NCI-H146 (cell line): Measurements from ENCODE around the gene TMEM156.
"Not testable (repeated sequence)": the region's sequence is repeated elsewhere in the genome, so short reads cannot be mapped to it uniquely, and the experiment has no call there.

Source experiments
- DNase-seq: peaks from one replicate; lab custom pipeline; 2025; lab: John Stamatoyannopoulos, UW

TMEM156 gene

DNA sequence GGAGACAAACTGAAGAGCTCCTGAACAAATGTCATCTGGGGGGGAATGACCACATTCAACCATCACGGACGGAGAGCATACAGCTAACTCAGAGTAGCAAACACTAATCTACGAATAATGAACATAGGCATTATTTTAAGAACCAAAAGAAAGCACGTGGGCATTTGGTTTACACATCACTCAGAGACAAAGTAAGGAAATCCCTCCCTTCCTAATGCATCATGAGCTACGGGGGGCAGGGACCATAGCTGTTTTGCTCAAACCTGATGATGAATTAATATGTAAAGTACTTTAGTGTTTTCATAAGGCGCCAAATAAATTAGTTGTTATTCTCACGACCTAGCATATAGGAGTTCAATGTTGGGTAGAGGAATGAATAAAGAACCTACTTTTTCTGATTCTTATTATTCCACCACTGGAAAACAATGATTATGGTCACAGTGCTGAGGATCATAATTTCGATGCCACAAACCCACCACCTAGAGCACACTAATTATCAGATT lies 11.7 kb upstream of the TMEM156 start:
- DNase-seq, result no peak

DNA sequence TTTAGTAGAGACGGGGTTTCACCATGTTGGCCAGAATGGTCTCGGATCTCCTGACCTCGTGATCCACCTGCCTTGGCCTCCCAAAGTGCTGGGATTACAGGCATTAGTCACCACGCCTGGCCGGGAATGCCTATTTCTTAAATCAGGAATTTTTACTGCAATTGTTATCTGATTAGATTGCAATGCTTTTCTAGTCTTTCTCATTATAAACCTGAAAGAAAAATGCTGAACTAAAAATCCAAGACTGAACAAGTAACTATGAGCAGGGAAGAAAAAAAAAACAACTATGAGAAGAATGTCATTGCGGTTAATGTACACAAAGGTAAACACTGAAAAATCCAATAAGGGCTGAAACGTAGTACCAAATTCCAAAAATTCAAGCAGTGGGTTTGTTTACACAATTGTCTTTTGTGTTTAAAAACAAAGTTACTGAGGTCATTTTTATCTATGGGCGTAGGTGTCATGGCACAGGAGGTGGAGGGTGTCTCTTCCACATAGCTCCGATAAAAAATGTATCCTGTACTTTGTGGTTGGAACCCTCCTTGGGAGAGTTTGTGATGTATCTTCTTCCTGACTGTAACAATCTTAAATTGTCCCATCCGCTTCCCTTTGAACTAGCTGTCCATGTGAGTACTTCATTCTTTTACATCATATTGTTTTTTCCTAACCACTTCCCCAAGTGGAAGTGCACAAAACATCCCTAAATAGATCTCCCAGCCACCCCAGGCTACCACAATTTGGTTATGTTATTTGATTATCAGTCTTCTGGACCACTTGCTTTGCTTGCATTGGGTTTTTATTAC lies 11.1 kb upstream of the TMEM156 start:
- no peak for DNase-seq

DNA sequence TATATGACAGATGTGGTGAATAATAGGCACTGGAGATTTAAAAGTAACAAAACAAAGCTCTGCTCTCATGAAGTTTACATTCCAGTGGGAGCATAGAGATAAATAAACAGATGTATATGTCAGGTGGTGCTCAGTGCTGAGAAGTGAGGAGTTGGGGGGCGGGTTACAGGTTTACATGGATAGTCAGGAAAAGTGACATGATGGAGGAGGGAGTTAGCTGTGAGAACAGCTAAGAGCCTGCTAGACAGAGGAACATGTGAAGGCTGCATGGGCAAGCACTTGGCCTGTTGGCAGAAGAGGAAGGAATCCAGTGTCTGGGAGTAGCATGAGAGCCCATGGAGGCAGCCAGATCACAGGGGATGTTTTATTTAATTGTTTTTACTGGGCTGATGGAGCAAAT lies 10.2 kb upstream of the TMEM156 start:
- no peak for DNase-seq

DNA sequence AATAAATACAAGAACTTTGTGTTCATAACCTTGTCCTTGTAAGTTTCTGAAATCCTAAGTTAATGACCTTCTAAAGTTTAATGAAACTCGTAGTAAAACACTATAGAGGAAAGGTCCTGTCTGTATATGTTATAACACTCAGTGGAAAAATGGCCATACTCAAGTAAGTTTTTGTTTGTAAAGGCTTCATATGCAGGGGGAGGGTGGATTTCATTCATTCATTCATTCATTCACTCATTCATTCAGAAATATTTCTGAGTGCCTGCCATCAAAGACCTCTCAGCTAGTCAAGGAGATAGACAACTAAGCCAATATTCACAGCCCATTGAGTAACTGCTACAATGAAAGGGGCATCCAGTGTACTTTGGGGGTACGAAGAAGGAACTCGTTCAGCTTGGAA lies 6.9 kb upstream of the TMEM156 start:
- DNase-seq, result no peak

DNA sequence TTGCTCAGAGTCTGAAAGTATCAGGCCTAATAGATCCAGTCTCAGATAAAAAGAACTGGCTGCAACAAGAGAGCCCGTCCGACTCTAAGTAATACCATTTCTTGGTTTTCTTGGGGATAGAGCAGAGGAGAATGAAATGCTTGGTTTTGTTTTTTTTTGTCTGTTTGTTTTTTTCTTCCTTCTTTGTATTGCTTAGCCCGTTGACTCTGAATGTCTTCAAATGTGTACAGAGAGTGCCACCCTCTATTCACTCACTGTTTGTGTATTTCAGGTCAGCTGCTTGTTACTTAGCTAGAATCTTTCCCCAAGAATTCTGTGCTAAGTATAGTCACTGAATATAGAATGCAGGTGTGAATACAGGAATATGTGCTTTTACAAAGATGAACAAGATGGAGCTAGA lies 5.7 kb upstream of the TMEM156 start:
- DNase-seq, result no peak

DNA sequence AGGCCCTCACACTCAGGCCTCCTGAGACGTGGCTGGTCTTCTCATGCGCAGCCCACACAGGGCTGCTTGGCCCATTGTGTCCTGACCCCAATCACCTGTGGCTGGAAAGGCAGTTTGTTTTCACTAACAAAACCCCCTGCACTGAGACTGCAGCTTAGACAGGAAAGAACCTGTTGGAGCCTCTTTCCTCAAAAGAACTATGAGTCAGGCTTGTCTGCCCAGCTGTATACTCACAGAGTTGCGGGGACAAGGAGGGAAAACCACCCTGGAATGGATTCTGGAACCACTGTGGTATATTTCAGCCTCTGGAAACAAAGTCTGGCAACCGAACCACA lies 5.2 kb upstream of the TMEM156 start:
- DNase-seq, result no peak

DNA sequence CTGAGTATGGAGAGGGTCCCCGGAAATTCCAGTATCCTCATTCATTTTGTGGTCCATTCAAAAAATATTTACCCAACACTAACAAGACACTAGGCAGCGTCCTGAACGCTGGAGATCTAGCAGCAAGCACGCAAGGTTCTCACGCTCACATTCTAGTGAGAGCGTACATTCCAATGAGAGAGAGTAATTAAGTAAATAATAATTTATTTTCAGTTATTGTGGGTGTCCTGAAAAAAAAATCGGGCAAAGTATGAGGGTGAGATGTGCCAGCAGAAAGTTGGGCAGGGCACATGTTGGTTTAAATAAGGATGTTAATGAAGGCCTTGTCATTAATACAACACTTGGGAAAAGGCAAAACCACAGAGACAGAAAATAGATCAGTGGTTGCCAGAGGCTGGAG lies 4.0 kb upstream of the TMEM156 start:
- no peak for DNase-seq

DNA sequence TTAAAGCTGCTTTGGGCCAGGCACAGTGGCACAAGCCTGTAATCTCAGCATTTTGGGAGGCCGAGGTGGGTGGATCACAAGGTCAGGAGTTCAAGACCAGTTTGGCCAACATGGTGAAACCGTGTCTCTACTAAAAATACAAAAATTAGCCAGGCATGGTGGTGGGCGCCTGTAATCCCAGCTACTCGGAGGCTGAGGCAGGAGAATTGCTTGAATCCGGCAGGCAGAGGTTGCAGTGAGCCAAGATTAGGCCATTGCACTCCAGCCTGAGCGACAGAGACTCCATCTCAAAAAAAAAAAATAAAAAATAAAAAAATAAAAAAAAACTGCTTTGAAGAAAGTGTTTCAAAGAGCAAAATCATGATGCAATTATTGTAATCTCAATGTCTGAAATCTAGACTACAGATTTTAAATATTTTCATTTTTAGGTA lies 604 bp downstream of the TMEM156 start:
- not testable (repeated sequence) for DNase-seq

DNA sequence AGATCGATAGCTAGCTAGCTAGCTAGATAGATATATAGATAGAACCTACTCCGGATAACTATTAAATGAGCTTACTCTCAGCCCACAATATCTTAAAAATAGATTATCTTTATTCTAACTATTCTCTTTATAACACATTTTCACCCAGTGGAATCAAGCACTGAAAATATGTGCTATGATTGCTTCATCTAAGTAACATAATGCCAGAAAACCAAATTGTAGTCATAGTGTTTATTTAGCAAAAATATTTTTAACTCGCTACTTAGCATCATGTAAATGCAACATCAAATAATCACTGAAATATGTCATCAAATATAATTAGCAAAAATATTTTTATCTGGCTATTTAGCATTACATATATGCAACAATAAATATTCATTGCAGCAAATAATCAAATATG lies 1.5 kb downstream of the TMEM156 start:
- no peak for DNase-seq

DNA sequence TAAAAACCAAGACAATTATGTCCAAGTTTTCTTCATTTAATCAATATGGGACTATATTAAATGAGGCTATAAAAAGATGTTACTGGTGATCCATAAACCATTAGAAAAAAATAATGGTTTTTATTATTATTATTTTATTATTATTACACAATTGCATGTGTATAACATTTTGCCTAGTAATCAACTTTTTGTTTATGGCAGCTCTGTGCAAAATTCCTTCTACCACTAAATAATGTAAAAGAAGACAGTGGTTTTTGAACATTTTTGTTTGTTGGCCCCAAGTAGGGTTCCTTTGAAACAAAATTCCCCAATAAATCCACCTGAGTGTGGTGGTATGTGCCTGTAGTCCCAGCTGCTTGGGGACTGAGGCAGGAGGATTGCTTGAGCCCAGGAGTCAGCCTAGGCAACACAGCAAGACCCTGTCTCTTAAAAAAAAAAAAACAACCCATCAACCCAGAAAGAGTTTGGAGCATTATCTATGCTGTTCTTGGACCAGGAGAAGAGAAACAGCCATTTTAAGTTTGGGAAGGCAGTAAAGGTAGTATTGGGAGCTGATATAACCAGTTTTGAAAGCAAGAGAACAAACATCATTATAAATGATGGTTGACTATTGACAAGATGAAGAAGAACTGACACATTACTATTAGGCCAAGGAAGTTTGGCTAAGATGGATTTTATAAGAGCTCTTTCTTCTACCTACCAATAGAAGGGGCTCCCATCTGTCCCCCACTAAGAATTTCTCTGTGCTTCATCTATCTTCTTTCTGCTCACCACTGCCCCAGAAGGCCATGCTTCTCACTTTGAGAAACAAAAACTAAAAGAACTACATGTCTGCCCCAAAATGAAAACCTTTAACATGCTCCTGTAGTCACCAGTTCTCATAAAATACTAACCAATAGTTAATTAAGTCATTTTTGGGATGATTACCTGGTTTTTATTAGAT lies 2.2 kb downstream of the TMEM156 start:
- DNase-seq, result no peak

DNA sequence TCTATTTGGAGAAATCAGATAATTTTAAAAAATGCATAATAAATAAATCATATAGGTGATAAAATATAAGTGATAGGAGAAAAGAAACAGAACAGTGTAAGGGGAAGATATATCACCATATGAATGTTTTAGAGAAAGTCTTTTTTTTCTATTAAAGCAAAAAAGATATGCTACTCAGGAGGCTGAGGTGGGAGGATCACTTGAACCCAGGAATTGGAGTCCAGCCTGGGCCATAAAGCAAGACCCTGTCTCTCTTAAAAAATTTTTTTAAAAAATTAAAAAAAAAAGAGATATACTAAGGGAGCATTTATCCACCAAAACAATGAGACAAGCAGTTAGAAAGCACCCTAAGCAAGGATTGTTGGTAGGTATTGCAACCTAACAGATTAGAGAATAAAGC lies 6.1 kb downstream of the TMEM156 start:
- no peak for DNase-seq

DNA sequence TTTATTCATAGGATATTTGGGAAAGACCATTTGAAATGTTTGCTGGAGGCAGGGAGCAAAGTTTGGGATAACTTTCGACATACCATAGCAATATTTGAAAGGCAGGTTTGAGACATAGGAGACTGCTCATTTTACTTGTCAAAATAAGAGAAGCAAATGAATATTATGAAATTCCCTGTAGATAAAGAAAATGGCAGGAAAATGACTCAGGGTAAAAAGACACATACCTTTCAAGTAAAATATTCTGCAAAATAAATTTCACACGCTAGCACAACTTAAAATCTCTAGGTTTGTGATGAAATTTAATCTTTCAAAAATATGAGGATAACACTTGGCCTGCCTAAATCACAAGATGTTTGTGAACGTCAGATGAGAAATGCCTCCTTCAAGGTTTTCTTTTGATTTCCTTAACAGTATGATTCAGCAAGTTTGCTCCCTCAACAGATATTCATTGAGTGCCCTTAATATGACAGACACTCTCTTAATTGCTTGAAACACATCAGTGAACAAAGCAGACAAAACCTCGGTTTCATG lies 6.6 kb downstream of the TMEM156 start:
- DNase-seq, result no peak

DNA sequence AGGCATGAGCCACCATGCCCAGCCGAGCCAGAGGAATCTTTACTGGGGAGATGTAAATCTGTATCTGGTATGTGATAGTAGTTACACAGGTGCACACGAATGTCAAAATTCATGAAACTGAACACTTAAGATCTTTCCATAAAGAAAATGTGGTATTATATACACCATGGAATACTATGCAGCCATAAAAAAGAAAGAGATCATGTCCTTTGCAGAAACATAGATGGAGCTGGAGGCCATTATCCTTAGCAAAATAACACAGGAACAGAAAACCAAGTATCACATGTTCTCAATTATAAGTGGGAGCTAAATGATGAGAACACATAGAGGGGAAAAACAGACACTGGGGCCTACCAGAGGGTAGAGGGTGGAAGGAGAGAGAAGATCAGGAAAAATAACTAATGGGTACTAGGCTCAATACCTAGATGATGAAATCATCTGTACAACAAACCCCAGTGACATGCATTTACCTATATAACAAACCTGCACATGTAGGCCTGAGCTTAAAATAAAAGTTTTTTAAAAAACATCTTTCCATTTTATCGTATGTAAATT lies 7.8 kb downstream of the TMEM156 start:
- no peak for DNase-seq

DNA sequence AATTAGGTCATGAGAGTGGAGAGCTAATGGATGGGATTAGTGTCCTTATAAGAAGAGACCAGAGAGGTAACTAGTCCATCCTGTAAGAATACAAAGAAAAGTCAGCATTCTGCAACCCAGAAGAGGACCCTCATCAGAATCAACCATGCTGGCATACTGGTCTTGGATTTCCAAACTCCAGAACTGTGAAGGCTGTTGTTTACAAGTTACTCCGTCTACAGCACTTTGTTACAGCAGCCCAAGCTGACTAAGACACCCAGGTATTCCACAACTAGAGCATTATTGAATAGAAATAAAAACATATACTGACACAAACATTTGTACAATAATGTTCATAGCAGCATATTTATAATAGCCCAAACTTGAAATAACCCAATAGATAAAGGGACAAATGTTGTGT lies 9.2 kb downstream of the TMEM156 start:
- DNase-seq, result no peak

DNA sequence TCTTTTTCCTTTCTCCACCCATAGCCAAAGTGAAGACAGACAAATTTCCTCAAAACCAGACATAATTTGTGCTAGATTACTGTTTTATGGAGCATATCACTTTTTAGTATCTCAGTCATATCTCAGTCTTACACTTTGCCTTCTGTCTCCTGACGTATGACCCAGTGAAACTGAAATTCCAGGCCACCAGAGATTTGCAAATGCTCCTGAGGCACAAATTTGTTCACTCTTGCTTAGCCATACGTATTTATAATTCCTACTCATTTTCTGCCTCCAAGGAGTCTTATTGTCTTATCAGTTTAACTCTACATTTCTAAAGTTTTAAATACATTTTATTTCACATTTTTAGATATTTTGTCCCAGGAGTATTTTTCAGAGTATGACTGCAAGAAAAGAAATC lies 10.0 kb downstream of the TMEM156 start:
- no peak for DNase-seq

DNA sequence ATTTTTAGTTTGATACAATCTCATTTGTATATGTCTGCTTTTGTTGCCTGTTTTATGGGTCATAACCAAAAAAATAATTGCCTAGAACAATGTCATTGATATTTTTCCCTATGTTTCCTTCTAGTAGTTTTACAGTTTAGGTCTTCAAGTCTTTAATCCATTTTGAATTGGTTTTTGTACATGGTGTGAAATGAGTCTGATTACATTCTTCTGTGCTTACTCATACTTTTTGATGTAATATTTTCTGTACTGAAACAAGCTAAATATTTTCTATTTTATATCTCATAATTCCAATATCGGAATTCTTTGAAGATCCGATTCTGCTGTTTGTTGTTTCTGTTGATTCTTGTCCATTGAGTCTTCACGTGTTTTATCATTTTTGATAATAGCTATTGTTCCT lies 10.6 kb downstream of the TMEM156 start:
- no peak for DNase-seq

DNA sequence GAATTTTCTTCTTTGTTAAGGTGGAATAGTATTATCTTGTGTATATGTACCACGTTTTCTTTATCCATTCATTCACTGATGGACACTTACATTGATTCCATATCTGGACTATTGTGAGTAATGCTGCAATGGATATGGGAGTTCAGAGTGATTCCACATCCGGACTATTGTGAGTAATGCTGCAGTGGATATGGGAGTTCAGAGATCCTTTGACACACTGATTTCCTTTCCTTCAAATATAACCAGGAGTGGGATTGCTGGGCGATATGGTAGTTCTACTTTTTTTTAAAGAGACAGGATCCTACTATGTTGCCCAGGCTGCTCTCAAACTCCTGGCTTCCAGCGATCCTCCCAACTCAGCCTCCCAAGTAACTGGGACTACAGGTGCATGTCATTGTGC lies 12.1 kb downstream of the TMEM156 start:
- no peak for DNase-seq

DNA sequence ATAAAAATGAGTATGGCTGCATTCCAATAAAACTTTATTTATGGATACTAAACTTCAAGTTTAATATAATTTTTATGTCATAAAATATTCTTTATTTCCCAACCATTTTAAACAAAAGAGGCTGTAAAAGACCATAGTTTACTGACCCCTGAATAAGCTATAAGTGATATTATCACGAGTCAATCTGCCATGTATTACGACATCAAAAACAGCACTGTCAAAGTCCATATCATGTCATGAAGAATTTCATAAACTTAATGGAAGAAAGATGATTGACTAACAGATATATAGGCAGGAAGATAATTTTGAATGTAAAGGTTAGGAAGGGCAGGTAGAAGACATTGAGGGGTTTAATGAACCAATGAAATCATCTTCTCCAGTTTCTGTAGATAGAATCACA lies 18.2 kb downstream of the TMEM156 start:
- DNase-seq, result no peak

DNA sequence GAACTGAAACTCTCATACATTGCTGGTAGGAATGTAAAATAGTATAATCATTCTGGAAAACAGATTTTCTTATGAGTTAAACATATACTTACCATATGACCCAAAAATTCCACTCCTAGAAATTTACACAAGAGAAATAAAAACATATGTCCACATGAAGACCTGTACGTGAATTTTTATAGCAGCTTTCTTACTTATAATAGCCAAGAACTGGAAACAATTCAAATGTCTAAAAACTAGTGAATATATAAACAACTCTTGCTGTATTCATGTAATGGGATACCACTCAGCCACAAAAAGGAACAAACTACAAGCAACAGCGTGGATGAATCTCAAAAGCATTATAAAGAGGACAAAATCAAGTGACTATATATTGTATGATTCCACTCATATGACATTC lies 27.5 kb downstream of the TMEM156 start:
- DNase-seq, result no peak

DNA sequence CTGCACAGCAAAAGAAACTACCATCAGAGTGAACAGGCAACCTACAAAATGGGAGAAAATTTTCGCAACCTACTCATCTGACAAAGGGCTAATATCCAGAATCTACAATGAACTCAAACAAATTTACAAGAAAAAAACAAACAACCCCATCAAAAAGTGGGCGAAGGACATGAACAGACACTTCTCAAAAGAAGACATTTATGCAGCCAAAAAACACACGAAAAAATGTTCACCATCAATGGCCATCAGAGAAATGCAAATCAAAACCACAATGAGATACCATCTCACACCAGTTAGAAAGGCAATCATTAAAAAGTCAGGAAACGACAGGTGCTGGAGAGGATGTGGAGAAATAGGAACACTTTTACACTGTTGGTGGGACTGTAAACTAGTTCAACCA lies 30.2 kb downstream of the TMEM156 start:
- DNase-seq, result not testable (repeated sequence)

DNA sequence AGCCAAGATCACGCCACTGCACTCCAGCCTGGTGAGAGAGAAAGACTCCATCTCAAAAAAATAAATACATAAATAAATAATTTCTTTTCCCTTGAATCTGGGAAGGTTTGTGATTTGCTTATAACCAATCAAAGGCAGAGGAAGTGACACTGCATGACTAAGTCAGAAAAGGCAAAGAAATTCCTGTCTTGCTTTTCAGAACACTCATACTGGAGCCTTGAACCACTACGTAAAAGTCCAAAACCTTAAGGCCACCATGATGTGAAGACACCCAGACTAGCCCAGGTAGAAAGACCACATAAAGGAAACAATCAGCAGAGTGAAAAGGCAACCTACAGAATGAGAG lies 36.6 kb downstream of the TMEM156 start:
- no peak for DNase-seq

DNA sequence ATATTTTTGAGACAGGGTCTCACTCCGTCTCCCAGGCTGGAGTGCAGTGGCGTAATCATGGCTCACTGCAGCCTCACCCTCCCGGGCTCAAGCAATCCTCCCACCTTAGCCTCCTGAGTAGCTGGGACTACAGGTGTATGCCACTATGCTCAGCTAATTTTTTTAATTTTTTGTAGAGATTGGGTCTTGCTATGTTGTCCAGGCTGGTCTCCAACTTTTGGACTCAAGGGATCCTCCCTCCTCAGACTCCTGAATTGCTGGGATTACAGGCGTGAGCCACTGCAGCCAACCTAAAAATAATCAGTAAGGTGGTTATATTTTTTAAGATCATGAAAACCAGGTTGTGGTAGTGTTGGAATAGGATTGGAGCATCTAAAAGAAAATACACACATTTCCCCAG lies 38.1 kb downstream of the TMEM156 start:
- no peak for DNase-seq

DNA sequence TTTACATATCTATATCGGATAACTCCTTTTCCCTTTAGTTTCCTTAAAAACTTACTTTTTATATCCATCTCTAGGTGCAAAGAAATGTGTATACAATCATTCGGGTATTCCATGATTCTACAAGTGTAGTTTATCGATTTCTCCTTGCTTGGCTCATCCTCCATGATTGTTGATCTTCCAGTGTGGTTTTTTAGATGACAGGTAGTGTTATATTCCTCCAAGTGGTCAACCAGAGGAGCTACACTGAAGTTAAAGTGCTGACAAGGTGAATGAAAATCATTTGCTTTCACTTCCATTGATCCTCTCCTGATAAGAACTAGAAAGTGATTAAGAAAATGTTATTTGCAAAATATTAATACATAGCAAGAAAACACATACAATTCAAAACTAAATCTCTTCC lies 38.5 kb downstream of the TMEM156 start:
- no peak for DNase-seq
